Stimulated activated CD4-positive, alpha-beta T cell treated with anti-CD3 and anti-CD28 coated beads, Interleukin-4, amount 100 ng/mL, for 48 hours (primary cell): ENCODE data around the gene KCNH2.
A peak's percentile ranks its signal among the peaks of the same experiment; 100 is the strongest.
"Not testable (repeated sequence)": the region's sequence is repeated elsewhere in the genome, so short reads cannot be mapped to it uniquely, and the experiment has no call there.

ENCODE experiments used
- DNase-seq, 2 donors: peaks; one replicate each; pipeline ENCODE4 v3.0.0-alpha.2; 2020; ENCODE audit warnings: low read depth in 2 of 2

KCNH2 gene

GRCh38 chr7:151012911-151013347 lies 34.8 kb upstream of the KCNH2 start:
- DNase-seq: no peak

- no peak for DNase-seq
Observed at GRCh38 chr7:151012031-151012692, 34.0 kb upstream of the KCNH2 start.

- DNase-seq: not testable (repeated sequence)
Observed at GRCh38 chr7:151011616-151012015, 33.5 kb upstream of the KCNH2 start.

- DNase-seq: no peak
Observed at GRCh38 chr7:151011097-151011409, 32.9 kb upstream of the KCNH2 start.

GRCh38 chr7:151010307-151011096 lies 32.4 kb upstream of the KCNH2 start:
- DNase-seq: no peak

GRCh38 chr7:151010037-151010306 lies 31.9 kb upstream of the KCNH2 start:
- DNase-seq: no peak

GRCh38 chr7:151009327-151010036 lies 31.4 kb upstream of the KCNH2 start:
- DNase-seq: no peak

GRCh38 chr7:151008511-151009323 lies 30.6 kb upstream of the KCNH2 start:
- peak; percentile 79 to 90 for DNase-seq

- DNase-seq: no peak
Observed at GRCh38 chr7:151008143-151008510, 30.0 kb upstream of the KCNH2 start.

GRCh38 chr7:151007469-151007898 lies 29.4 kb upstream of the KCNH2 start:
- no peak for DNase-seq

GRCh38 chr7:151006590-151007300 lies 28.6 kb upstream of the KCNH2 start:
- DNase-seq: no peak

- no peak for DNase-seq
Observed at GRCh38 chr7:151005566-151005965, 27.4 kb upstream of the KCNH2 start.

- DNase-seq: no peak
Observed at GRCh38 chr7:151003572-151003971, 25.5 kb upstream of the KCNH2 start.

GRCh38 chr7:151001546-151001945 lies 23.4 kb upstream of the KCNH2 start:
- DNase-seq: no peak

GRCh38 chr7:151000897-151001495 lies 22.9 kb upstream of the KCNH2 start:
- DNase-seq: no peak

GRCh38 chr7:150999497-151000230 lies 21.5 kb upstream of the KCNH2 start:
- no peak for DNase-seq

GRCh38 chr7:150999001-150999400 lies 20.9 kb upstream of the KCNH2 start:
- DNase-seq: no peak

- no peak for DNase-seq
Observed at GRCh38 chr7:150998341-150998740, 20.2 kb upstream of the KCNH2 start.

- DNase-seq: no peak
Observed at GRCh38 chr7:150997817-150998216, 19.7 kb upstream of the KCNH2 start.

GRCh38 chr7:150997075-150997511 lies 19.0 kb upstream of the KCNH2 start:
- no peak for DNase-seq
